Upper lobe of right lung (tissue), 1 donor: ENCODE results near the gene CASK. TPM values are rescaled to one million over a fixed set of nuclear protein-coding genes. Genes with fewer than 3 reads are reported as not detected.

ENCODE experiments used
- ATAC-seq: fragments of 200-7000 bp; cut with Tn5 transposase; one replicate; pipeline ENCODE4 v1.9.1; 2020; ENCODE audit warnings: mild to moderate bottlenecking, moderate library complexity
- DNase-seq: peaks from one replicate; pipeline ENCODE4 v3.0.0-alpha.2; 2020
- H3K27ac ChIP-seq: fragments of 200-600 bp; one replicate; pipeline ENCODE4 v1.8.0; 2022
- H3K27me3 ChIP-seq: fragments of 200-600 bp; one replicate; pipeline ENCODE4 v1.8.0; 2022; ENCODE audit warnings: mild to moderate bottlenecking
- H3K36me3 ChIP-seq: fragments of 200-600 bp; one replicate; pipeline ENCODE4 v1.8.0; 2022
- H3K4me1 ChIP-seq: fragments of 200-600 bp; one replicate; pipeline ENCODE4 v1.8.0; 2022
- H3K4me3 ChIP-seq: fragments of 200-600 bp; one replicate; pipeline ENCODE4 v1.8.0; 2022; ENCODE audit warnings: mild to moderate bottlenecking
- H3K9me3 ChIP-seq: fragments of 200-600 bp; one replicate; pipeline ENCODE4 v1.8.0; 2022
- CTCF ChIP-seq: fragments of 200-600 bp; IDR thresholded peaks from one replicate; pipeline ENCODE4 v1.8.0; 2022; ENCODE audit warnings: antibody characterized with exemption
- intact Hi-C: fragments of 100-400 bp; cut with DNase I; formaldehyde crosslinking; loops from one replicate; pipeline ENCODE4 v1.11.0; 2022
- total RNA-seq: library from RNA; stranded (reverse); fragmentation: NEBNext Ultra II Directional; extraction: Animal tissue kit (Norgen Biotek cat#: 25700); gene quantifications from one replicate; pipeline ENCODE4 v1.2.1, GENCODE V29; 2021
- donor health status: DM: no; HTN: yes; CAD: no; lungs with severe emphysema.

Gene CASK
- total RNA-seq, 1 donor from 2014 or later, result 60.4 TPM

GRCh38 chrX:41779941-41780340 is 143.4 kb downstream of the CASK start:
- H3K27me3 ChIP-seq, result no peaks in the 10 kb centered on the region
- H3K9me3 ChIP-seq, result no peaks in the 10 kb centered on the region
- no peak for TF ChIP-seq CTCF
- H3K4me3 ChIP-seq, result no peak overlapping the region
- intact Hi-C loops, result no loop called here
- ATAC-seq (no peak), DNase-seq (no peak)
- no peaks in the 10 kb centered on the region for H3K4me1 ChIP-seq
- H3K27ac ChIP-seq, result no peak overlapping the region
- H3K36me3 ChIP-seq, result no peaks in the 10 kb centered on the region

GRCh38 chrX:41779030-41779564 is 144.3 kb downstream of the CASK start:
- Histone ChIP-seq H3K27me3 (no peaks in the 10 kb centered on the region), H3K4me3 (no peak overlapping the region), H3K9me3 (no peaks in the 10 kb centered on the region), H3K4me1 (no peaks in the 10 kb centered on the region), H3K27ac (no peak overlapping the region), H3K36me3 (no peaks in the 10 kb centered on the region)
- DNase-seq (no peak), ATAC-seq (peak; percentile 57)
- no peak for TF ChIP-seq CTCF
- intact Hi-C loops, result no loop called here

GRCh38 chrX:41761702-41762101 is 161.7 kb downstream of the CASK start:
- no peak for ATAC-seq

GRCh38 chrX:41761169-41761568 is 162.2 kb downstream of the CASK start:
- TF ChIP-seq CTCF, result no peak
- H3K27me3 ChIP-seq, result no peaks in the 10 kb centered on the region
- no peak overlapping the region for H3K4me3 ChIP-seq
- no peaks in the 10 kb centered on the region for H3K4me1 ChIP-seq
- ATAC-seq (no peak), DNase-seq (no peak)
- no peaks in the 10 kb centered on the region for H3K36me3 ChIP-seq
- no peak overlapping the region for H3K27ac ChIP-seq
- intact Hi-C loops, result no loop called here
- no peaks in the 10 kb centered on the region for H3K9me3 ChIP-seq

More at GRCh38 chrX:41761702-41762101, 161.7 kb downstream of the CASK start:
- Histone ChIP-seq H3K27ac (no peak overlapping the region), H3K4me3 (no peak overlapping the region), H3K27me3 (no peaks in the 10 kb centered on the region), H3K4me1 (no peaks in the 10 kb centered on the region), H3K36me3 (no peaks in the 10 kb centered on the region), H3K9me3 (no peaks in the 10 kb centered on the region)
- DNase-seq, result no peak
- intact Hi-C loops, result no loop called here
- no peak for TF ChIP-seq CTCF

GRCh38 chrX:41759817-41760216 is 163.5 kb downstream of the CASK start:
- DNase-seq, result no peak
- TF ChIP-seq CTCF, result peak; percentile 43
- Histone ChIP-seq H3K9me3 (no peaks in the 10 kb centered on the region), H3K4me1 (no peaks in the 10 kb centered on the region), H3K27ac (no peak overlapping the region), H3K27me3 (no peaks in the 10 kb centered on the region), H3K36me3 (no peaks in the 10 kb centered on the region), H3K4me3 (no peak overlapping the region)
- intact Hi-C loops, result no loop called here
- no peak for ATAC-seq

- ATAC-seq (no peak), DNase-seq (no peak)
- Histone ChIP-seq H3K27me3 (no peaks in the 10 kb centered on the region), H3K4me1 (no peaks in the 10 kb centered on the region), H3K36me3 (no peaks in the 10 kb centered on the region), H3K4me3 (no peak overlapping the region), H3K27ac (no peak overlapping the region), H3K9me3 (no peaks in the 10 kb centered on the region)
- intact Hi-C loops, result no loop called here
- no peak for TF ChIP-seq CTCF
Measured at GRCh38 chrX:41758401-41758800, 165.0 kb downstream of the CASK start.
